C4-2B (cell line): ENCODE data around the gene IDH3B.

Experiments used
- CTCF ChIP-seq: fragments of 450-650 bp; conservative IDR thresholded peaks from 2 replicates; pipeline ENCODE4 v1.5.1; 2017; ENCODE audit warnings: mild to moderate bottlenecking
- ZFX ChIP-seq: fragments of 450-650 bp; IDR thresholded peaks from 2 replicates; pipeline ENCODE4 v1.6.1; 2017

GRCh38 chr20:2657674-2658073, 6.3 kb downstream of the IDH3B start:
- no peak for TF ChIP-seq CTCF
- no peak for TF ChIP-seq ZFX
